ENCODE measurements around the gene TRHDE.
"Not testable (repeated sequence)": the region's sequence is repeated elsewhere in the genome, so short reads cannot be mapped to it uniquely, and the experiment has no call there.

Gene TRHDE

DNA sequence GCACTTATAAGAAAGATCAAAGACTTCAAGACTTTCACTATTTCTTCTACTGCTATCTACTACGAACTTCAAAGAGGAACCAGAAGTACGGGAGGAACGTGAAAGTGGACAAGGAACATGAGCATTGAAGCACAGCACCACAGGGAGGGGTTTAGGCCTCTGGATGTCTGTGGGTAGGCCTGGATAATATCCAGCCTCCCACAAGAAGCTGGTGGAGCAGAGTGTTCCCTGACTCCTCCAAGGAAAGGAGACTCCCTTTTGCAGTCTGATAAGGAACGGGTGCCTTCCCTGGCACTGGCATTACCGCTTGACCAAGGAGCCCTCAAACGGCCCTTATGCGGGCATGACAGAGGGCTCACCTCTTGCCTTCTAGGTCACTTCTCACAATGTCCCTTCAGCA is 388.0 kb downstream of the TRHDE start:
- DNase-seq, result not testable (repeated sequence)

DNA sequence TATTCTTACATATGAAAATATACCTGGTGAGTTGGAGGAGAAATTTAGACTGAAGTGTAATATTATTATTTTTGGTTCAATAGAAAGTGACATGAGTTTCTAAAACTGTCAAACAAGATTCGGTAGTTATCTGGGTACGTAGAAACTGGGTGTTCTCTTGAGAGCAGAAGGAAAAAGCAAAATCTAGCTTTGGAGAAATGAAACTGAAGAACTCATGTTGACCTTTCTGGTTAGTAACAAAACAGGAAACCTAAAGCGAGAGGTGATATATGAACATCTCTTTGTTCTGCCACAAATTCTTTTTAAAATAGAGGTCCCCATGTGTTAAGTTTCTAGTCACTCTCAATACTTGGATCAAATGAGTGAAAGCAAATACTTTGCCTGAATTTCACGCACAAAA is 401.7 kb downstream of the TRHDE start:
- no peak for DNase-seq

DNA sequence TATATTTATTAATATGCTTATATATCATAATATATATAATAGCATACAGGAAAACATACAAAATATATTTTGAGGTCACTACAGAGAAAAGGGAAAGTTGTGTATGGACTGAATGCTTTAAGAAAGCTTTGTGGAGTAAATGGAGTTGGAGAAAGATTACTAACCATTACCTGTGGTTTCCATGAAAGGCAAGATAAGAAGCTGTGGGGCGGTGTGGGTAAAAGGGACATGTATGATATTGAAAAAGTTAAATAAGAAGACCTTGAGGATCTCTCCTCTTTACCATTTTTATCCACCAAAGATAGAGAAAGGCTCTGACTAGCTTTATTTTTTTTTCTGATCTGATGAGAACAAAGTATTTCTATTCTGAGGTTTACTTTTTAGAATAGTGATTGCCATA is 404.4 kb downstream of the TRHDE start:
- DNase-seq, result no peak

DNA sequence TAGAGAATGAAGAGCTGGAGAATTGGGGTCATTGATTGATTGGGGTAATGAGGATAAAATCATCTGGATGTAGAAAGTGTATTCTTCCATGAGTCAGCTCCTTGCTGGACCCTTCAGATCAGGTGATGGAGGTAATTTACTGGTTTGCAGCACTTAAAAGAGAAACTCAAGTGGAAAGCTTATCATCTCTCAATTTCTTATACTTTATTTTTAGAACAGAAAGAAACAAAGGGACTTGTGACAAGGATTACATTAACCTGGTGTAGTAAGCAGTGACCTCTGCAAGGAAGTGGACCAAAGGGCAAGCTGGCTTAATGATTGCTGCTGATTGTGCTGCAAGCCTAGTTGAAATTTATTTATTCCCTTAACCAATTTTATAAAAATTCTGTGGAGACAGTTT is 405.0 kb downstream of the TRHDE start:
- no peak for DNase-seq

DNA sequence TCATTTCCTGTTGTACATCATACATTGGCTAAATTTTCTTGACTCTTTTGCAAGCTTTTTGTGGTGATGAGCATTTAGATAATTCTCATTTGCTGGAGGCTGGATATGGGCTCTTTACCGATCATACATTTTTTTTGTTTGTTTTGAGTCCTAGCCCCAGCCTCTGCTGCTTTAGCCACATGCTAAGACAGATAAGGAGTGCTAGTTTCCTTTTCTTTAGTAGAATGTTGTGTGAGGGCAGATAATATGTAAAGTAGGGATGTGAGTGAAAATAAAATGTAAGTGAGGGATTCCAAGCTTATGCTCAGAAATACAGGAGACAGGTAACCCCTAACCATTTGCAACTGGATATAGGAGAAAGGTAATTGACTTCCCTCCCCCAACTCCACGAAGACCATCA is 405.7 kb downstream of the TRHDE start:
- DNase-seq, result no peak

DNA sequence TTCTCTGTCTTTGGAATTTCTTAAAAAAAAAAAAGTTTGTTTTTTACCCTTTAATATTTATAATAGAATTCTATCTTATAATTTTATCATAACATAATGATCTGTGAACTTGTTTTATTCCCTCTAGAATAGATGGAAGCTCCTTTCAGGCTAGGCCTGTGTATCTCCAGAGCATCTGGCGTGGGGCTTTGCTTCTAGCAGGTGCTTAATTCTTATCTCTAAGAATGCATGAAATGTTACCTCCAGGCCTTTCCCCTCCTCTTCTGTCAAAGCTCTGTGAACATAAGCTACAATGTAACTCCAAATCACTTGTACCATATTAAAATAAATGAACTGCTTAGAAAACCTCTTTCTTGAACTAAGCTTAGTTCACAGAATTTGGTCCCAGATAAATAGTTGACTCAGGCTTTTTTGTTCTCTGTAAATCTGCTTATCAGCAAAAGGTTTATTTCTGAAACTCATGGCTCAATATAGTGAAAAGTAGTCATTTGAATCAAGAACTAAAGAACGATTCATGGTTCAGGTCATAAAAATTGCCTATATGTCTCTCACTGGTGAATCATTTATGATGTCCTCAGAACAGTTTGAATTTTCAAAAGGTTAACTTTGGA is 407.1 kb downstream of the TRHDE start:
- no peak for DNase-seq

DNA sequence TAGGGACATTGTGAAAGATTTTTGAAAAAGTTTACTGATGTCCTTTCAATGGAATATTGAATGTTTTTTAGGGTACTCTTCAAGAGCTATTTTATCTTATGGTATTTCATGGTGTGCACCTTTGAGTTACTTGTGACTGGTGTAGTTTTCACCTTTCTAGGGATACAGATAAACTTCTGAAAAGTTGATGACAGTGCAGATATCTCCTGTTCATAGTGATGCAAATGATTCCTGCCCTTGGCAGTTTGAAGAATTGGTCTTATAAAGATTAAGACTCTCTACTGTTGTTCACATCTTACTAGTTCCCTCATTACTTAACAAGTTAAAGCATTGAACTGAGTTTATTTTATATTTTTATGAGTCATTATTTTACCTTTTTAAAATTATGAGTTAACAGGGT is 408.9 kb downstream of the TRHDE start:
- DNase-seq, result no peak

DNA sequence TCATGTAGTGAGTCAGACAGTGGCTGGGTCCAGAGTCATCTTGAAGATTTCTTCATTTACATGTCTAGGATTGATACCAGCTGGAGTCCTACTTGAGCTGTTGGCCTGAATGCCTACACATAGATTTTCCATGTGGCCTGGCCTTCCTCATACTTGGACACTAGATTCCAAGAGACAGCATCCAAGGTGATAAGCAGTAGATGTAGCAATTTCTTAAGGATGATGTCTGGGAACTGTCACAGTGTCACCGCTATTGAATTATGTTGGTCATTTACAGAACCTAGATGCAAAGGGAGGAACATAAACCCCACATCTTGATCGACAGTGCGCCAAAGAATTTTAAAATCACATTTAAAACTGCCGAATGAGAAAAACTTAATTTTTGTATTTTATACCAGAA is 412.3 kb downstream of the TRHDE start:
- DNase-seq, result no peak

DNA sequence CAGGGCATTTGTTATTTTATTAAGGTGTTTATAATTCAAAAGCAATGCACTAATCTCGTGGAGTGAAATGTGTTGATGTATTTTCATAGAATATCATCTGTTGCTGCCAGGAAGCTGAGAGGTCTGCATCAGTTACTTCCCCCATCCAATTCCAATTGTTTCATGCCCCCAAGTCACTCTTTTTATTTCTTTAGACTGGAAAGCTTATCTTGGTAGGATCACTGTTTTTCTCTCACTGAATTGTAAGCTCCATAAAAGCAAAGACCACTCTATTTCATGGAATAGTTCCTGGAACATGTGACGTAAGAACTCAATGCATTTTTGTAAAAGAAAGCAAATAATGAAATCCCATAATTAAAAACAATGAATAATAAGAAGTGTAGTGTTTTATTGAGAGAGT is 420.2 kb downstream of the TRHDE start:
- no peak for DNase-seq

DNA sequence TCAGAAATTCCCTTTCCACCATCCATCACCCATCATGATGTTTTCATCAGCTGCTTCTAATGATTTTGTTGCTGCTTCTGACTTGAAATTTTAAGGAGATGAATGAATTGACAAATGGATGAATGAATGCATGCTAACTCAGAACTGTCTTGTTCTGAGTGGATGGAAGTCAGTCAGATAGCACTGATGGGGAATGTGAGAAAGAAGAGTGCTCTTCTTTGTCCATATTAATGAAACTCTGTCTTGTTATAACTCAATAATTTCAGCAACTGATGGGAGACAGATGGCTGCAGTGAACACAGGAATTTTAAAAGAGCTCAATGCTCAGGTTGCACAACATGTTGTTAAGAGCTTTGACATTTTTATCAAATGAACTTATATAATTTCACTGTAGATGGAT is 422.0 kb downstream of the TRHDE start:
- DNase-seq, result no peak

DNA sequence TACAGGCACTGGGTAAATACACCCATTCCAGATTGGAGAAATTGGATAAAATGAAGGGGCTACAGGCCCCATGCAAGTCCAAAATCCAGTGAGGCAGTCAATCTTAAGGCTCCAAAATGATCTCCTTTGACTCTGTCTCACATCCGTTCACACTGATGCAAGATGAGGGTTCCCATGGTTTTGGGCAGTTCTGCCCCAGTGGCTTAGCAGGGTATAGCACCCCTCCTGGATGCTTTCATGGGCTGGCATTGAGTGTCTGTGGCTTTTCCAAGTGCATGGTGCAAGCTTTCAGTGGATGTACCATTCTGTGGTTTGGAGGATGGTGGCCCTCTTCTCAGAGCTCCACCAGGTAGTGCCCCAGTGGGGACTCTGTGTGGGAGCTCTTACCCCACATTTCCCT is 427.2 kb downstream of the TRHDE start:
- no peak for DNase-seq

DNA sequence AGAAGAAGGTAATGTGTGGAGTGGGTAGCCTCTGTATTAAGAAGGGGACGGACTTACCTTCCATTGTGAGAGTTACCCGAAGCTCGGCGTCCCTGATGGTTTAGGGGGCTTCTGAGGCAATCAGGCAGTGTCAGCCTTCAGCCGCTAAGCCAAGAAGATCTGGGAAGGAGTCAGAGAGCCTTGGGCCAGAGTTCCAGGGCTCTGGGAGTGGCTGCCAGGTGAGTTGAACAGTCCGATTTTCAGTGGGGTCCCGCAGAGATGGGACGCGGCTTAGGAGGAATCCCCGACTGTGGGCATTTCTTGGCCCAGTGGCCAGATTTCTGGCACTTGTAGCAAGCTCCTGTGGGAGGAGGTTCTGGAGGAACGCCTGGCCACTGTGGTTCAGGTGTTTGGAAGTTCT is 439.9 kb downstream of the TRHDE start:
- DNase-seq, result not testable (repeated sequence)

DNA sequence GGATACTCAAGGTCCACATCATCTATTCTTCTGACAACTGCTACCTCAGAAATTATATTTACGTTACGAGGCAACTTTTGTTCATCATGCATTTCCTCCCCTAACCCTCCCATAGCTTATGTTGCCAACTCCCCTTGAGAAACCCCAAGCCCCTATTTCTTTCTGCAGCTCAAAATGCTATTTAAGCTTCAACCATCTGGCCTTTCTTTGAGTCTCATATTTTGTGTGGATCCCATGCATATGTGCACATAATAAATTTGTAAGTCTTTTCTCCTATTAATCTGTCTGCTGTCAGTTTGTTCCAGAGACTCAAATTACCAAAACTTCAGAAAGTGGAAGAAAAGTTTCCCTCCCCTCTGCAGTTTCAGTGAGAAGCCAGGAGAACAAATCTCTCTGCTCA is 444.1 kb downstream of the TRHDE start:
- no peak for DNase-seq

DNA sequence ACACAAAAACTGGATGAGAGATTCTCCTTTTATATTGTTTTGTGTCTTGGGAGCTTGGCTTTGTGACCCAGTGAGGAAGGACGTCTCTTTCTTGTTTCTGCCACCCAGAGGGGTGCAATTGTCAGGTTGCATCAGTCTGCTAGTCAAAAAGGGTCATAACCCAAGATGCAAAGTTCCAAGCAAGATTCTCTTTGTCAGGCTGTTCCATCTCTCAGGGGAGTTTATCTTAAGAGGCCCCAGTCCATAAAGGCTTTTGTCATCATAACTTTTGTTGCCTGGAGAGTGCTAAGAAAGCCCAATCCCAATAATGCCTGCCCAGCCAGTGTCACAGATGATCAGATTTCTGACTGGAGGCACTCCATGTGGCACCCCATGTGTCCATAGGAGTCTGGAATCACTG is 444.9 kb downstream of the TRHDE start:
- no peak for DNase-seq
